NCI-H187 treated with DMSO at 0.1 percent for 48 hours (cell line): ENCODE data around the gene TRAPPC12.
A peak's percentile ranks its signal among the peaks of the same experiment; 100 is the strongest.
"Not testable (repeated sequence)": the region's sequence is repeated elsewhere in the genome, so short reads cannot be mapped to it uniquely, and the experiment has no call there.

ENCODE experiments used
- DNase-seq: peaks from one replicate; lab custom pipeline; 2025; lab: John Stamatoyannopoulos, UW

TRAPPC12 gene

GRCh38 chr2:3379647-3380534 lies at the start of gene TRAPPC12:
TRAPPC12 (plus strand) TSS chr2:3379694; CDS start chr2:3387624, 7,930 bp downstream.
- no peak for DNase-seq

DNA sequence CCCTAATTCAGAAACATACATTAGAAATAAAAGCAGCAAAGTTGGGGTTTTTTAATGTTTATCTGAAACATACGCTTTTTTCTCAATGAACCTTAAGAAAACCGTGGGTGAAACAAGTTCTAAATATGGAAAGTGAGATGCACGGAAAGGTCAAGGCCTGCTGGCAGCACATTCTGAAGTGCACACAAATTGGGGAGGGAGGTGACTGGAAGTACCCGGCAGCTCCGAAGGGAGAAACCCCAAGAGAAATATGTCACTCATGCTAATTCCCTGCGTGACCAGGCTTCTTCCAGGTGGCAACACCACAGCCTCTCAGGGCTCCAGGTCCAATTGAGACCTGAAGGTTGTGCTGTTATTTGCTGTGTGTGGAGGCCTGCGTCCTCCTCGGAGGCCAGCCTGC lies 47.4 kb upstream of the TRAPPC12 start:
- DNase-seq = no peak

DNA sequence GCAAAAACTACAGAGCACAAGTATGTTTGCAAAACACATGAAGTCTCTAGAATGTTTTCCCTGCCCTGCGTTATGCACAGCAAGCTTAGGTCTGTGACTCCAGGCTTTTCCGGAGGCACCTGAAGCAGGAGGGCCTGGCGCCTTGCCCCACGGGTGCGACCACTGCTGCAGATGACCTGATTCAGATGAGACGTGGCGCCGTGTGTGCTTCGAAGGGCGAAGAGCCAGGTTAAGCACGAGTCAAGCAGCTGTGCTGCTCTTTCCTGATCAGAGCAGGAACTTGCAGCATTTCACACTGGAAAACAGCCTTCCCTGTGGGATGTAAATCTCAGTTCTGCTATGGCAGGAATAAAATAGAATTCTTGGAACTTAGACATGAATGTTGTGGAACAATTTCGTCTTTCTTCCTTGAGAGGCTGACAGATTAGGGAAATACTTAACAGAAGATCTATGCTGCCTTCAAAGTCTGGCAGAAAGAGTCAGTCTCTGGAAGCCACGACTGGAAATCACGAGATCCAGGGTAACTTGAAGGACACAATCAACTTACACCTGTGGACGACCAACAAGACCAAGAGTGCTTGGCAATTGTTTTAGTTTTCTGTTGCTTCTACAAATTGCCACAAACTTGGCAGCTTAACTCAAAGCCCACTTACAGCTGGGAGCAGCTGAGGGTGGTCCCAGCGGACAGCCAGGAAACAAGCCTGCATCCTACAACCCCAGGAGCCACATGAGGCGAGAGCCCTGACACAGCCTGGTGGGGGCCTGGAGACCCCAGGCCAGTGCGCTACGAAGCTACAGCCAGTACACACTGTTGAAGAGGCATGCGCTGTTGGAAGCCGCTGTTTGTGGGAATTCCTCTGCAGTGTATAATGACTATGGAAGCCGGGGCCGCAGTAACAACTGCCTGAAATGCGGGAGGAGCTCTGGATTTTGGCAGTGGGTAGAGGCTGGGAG lies 44.8 kb upstream of the TRAPPC12 start:
- no peak for DNase-seq

- DNase-seq = no peak
These were observed 42.6 kb upstream of the TRAPPC12 start for GRCh38 chr2:3336844-3337243.

DNA sequence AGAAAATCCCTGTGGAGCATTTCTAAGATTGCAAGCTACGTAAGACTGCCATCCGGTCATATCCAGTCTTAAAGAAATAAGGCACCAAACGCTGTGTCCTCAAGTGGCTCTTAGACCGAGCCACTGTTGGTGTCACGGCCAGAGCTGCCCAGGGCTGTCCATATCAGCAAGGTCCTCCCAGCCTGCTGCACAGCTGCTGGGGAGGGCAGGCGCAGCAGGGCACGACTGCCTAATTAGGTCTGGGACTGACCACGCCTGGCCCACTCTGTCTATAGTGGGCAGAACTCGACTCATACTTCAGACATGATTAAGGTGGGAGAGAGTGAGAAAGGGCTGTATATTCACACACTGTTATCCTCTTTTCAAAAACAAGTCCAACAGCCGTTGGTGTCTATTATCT lies 41.2 kb upstream of the TRAPPC12 start:
- DNase-seq = no peak

GRCh38 chr2:3340144-3340543 lies 39.4 kb upstream of the TRAPPC12 start:
- DNase-seq = no peak

DNA sequence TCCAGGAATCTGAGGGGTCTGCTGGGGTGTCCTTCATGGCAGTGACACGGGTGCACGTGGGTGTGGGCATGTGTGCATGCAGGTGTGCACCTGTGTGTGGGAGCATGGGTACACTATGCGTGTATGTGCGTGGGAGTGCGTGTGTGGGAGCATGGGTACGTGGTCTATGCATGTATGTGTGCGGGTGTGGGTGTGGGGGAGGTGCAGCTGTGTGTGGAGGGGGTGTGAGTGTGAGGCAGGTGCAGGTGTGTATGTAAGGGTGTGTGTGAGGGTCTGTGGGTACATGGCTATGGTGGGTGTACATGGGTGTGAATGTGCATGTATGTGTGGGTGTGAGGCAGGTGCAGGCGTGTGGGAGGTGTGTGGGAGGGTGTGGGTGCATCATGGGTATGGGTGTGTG lies 38.2 kb upstream of the TRAPPC12 start:
- DNase-seq = no peak

- DNase-seq = no peak
These were observed 37.2 kb upstream of the TRAPPC12 start for GRCh38 chr2:3342324-3342723.

DNA sequence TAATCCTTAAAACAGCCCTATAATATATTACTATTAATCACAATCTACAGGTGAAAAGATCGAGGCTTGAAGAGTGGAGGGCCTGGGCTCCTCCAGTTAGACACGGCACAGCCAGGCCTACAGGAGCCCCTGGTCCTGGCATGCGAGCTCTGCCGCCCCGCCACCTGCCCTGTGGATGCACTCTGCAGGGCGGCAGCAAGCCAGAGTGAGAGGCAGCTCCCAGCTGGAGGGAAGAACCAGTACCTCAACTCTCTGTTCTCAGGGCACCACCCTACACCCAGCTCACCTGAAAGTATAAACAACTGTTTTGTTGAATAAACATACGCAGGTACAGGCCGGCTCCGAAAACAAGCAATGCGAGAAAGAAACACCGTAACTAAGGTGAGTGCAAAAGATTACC lies 36.5 kb upstream of the TRAPPC12 start:
- no peak for DNase-seq

GRCh38 chr2:3344897-3345296 lies 34.6 kb upstream of the TRAPPC12 start:
- no peak for DNase-seq

DNA sequence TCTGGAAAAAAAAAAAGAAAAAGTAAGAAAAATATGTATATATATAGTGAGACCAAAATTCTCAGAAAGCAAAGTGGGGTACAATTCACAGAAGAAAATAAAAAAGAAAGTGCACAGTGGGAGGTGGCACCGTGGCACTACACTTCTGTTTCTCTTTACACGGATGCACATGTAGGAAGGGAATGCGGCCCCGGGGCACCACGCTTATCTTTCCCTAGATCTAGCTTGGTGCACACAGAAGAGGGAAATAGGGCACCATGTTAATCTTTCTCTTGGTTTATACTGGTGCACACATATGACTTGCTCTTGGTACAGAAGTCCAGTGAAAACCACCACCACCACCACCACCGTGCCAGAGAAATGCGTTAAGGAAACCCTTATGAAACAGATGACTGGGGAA lies 33.9 kb upstream of the TRAPPC12 start:
- DNase-seq = no peak

DNA sequence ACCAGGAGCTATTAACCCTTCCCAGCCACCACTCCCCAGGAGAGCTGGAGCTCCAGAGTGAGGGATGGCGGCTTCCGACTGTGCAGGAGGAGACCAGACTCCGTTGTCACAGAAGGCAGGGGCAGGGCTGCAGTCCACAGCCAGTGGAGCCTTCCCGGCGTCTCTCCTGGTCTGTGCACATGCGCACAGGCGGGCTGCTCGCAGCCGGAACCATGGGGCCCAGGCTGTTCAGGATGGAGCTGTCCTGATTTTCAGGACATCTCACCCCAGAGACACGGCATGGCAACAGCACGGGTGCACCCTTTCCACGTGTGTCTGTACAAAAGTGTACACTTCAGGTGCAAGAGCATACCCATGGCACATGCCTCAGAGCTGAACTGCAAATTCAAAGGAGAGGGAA lies 30.7 kb upstream of the TRAPPC12 start:
- no peak for DNase-seq

- DNase-seq = peak; percentile 40
These were observed 30.2 kb upstream of the TRAPPC12 start for GRCh38 chr2:3349211-3349693.

- peak; percentile 82 for DNase-seq
These were observed 24.5 kb upstream of the TRAPPC12 start for GRCh38 chr2:3354986-3355385.

DNA sequence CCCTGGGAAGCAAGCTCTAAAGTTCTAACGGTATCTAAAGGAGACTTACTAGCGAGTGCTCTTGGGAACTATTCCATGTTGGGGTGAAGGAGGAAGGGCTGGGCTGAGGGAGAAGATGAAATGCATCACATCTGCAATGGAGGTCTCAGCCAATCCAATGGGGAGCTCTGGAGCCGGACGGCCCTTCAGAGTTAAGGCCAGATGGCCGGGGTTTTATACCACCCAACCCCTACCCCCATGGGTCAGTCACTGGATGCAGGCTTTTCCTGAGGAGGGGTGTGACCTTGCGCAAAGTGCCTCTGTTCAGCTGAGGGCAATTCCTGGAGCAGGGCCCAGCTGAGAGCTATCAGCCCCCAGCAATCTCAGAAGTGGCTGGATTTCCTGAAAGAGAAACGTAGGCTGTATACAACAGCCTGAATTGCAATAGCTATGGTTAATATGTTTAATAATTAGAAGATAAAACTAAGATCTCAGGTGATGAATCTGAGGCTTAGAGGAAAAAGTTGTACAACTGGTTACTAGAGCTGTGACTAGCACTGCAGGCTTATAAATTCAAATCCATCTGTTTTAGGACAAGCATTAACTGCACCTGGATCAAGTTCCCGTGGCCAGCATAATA lies 23.4 kb upstream of the TRAPPC12 start:
- DNase-seq = no peak

- DNase-seq = no peak
These were observed 22.7 kb upstream of the TRAPPC12 start for GRCh38 chr2:3356799-3357198.

DNA sequence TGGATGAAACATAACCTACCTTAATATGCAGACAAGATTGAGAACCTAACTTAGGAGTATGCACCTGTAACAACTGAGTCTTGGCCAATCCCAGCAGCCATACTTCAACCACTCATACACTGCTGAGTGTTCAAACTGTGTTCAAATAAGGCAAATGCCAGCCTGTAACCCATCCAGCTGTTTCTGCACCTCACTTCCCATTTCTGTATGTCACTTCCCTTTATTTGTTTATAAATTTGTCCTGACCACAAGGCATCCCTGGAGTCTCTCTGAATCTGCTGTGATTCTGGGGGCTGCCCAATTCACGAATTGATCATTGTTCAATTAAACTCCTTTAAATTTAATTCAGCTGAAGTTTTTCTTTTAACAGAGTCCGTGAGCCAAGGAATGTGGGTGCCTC lies 22.0 kb upstream of the TRAPPC12 start:
- DNase-seq = not testable (repeated sequence)

- DNase-seq = no peak
These were observed 21.6 kb upstream of the TRAPPC12 start for GRCh38 chr2:3357926-3358325.

DNA sequence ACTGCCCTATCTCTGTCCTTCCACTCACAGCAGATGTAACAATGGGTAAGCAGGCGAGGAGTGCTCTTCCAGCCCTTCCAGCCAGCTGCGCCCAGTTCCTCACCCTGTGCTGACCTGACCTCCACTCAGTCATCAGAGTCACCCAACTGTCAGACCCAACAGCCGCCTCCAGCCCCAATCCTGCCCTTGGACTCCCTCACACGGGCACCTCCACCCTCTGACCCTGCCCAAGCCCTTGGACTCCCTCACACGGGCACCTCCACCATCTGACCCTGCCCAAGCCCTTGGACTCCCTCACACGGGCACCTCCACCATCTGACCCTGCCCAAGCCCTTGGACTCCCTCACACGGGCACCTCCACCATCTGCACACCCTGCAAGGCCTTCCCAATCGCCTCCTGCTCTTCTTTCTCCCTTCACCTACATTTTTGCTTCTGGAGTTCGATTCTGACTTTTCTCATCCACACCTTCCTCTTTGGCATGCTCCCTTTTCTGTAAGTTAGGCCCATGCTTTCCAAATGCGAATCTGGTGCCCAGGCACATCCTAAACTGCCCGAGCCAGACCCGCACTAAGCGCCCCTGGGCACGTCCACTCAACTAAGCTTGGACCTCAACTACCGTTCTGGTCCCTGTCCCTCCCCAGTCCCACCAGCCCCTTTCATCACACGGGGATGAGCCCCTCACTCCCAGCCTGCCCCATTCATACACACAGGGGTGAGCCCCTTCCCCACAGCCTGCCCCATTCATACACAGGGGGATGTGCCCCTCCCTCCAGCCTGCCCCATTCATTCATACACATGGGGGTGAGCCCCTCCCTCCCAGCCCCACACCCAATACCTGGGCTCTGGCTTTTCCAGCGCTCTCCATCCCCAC lies 17.7 kb upstream of the TRAPPC12 start:
- DNase-seq = no peak

GRCh38 chr2:3365219-3365618 lies 14.3 kb upstream of the TRAPPC12 start:
- DNase-seq = no peak

DNA sequence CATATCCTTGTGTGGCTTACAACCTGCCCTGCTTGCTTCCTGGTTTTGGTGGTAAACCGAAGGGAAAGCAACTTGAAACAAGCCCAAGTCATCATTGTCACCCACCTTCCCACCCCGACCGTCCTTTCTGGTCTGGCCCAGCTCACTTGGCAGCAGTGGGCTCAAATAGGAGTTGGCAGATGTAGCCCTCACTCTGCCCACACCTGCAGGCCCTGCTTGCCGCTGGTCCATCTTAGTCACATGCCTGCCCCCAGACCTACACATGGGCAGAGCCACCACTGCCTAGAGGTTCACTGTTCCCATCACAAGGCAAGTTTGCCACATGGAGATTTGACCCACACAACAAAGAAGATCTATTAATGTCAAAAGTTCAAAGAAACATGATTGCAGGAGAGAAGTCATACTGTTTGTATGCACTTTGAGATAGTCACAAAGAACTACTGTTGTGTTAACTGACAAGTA lies 11.2 kb upstream of the TRAPPC12 start:
- no peak for DNase-seq
